ENCODE measurements around the gene DNAJC17.

GRCh38 chr15:40787991-40788390, 19.3 kb downstream of the DNAJC17 start:
- TF ChIP-seq CTCF (IDR thresholded peaks at IDR 0.05; ENCODE audit: low read length): no peak
- no peak for TF ChIP-seq EZH2 (IDR thresholded peaks at IDR 0.05; ENCODE audit: borderline replicate concordance, low read length)

Measured in OCI-LY1 (cell line).